Kidney (tissue), 14 donors: ENCODE measurements around the gene NUDT5. TPM values are rescaled to one million over a fixed set of nuclear protein-coding genes. Genes with fewer than 3 reads are reported as not detected.

Experiments
- DNase-seq, 5 donors: peaks; one replicate each; pipeline ENCODE4 v3.0.0-alpha.2; 2013 to 2020
- FAIRE-seq: peaks from 2 replicates; lab custom pipeline; 2012; peaks lifted over from hg19 to GRCh38; lab: Jason Lieb, UNC
- H3K27ac ChIP-seq, 2 donors: one replicate each; pipeline ENCODE4 v1.7.0; 2013; ENCODE audit warnings: low read depth in 2 of 2, low read length in 2 of 2, inconsistent platforms in 1 of 2
- H3K27me3 ChIP-seq: one replicate; pipeline ENCODE4 v1.7.1; 2013; ENCODE audit warnings: low read length, inconsistent platforms; ENCODE audit not compliant: control insufficient read depth, insufficient read depth
- H3K36me3 ChIP-seq, 3 donors: one replicate each; pipeline versions ENCODE4 v1.7.0 to v1.7.1; 2013; ENCODE audit warnings: low read length in 3 of 3, control low read depth in 1 of 3, inconsistent platforms in 1 of 3; ENCODE audit not compliant: insufficient read depth in 3 of 3, control insufficient read depth in 2 of 3
- H3K4me1 ChIP-seq, 3 donors: one replicate each; pipeline versions ENCODE4 v1.7.0 to v1.7.1; 2013; ENCODE audit warnings: low read length in 3 of 3, inconsistent platforms in 1 of 3, low read depth in 1 of 3; ENCODE audit not compliant: control insufficient read depth in 2 of 3, insufficient read depth in 2 of 3
- H3K4me3 ChIP-seq, 3 donors: one replicate each; pipeline versions ENCODE4 v1.7.0 to v1.8.1; 2013; ENCODE audit warnings: low read length in 3 of 3, control low read depth in 1 of 3, inconsistent platforms in 1 of 3
- H3K9ac ChIP-seq, 3 donors: one replicate each; pipeline versions ENCODE4 v1.7.0 to v1.7.1; 2013; ENCODE audit warnings: low read length in 3 of 3, control low read depth in 1 of 3, inconsistent platforms in 1 of 3
- H3K9me3 ChIP-seq, 3 donors: one replicate each; pipeline versions ENCODE4 v1.7.0 to v1.7.1; 2013; ENCODE audit warnings: low read length in 3 of 3, control low read depth in 1 of 3, inconsistent platforms in 1 of 3; ENCODE audit not compliant: control insufficient read depth in 2 of 3, insufficient read depth in 1 of 3
- intact Hi-C: fragments of 100-400 bp; cut with DNase I; formaldehyde crosslinking; loops from one replicate; pipeline ENCODE4 v1.11.1; 2022
- polyA plus RNA-seq: library from polyadenylated mRNA; stranded (reverse); fragments of 350-450 nt; fragmentation: Illumina TruSeq; extraction: RNeasy Lipid Tissue Mini Kit (QIAGEN cat#74804); gene quantifications from one replicate; pipeline ENCODE4 v1.2.3, GENCODE V29; 2014; ENCODE audit warnings: low read depth, low replicate concordance; ENCODE audit not compliant: insufficient read depth
- total RNA-seq: library from RNA; stranded (reverse); fragmentation: NEBNext Ultra II Directional; extraction: Animal tissue kit (Norgen Biotek cat#: 25700); gene quantifications from one replicate; pipeline ENCODE4 v1.2.1, GENCODE V29; 2021
- TF ChIP-seq, protein P1 (sequence below): IDR thresholded peaks from 3 replicates; pipeline ENCODE4 v1.5.1; 2012; ENCODE audit warnings: mild to moderate bottlenecking, moderate library complexity, borderline replicate concordance; ENCODE audit not compliant: insufficient read depth; ENCODE audit errors: extremely low read depth
- donor health status: control.
- donor health status: control.
- donor health status: control.
- donor health status: control.
- donor health status: control.
- donor health status: DM: yes; HTN: yes; CAD: no.
- donor health status: Normal renal cell carcinoma (clear cell type).

Gene NUDT5
- total and polyA plus RNA-seq, 2 donors from 2014 or later, result 48.3 to 78.2 TPM

DNA sequence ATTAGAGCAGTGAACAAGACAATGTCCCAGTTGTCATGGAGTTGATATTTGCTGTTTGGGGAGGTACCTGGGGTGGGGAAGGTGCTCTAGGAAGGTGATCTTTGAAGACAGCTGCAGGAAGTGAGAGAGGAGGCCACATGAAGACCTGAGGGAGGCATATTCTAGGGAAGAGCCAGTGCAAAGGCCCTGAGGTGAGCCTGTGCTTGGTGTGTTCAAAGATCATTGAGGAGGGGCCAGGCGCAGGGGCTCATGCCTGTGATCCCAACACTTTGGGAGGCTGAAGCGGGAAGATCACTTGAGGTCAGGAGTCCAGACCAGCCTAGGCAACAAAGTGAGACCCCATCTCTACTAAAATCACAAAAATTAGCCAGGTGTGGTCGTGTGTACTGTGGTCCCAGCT is 51.2 kb downstream of the NUDT5 start:
- H3K27me3 ChIP-seq, result no peaks in the 10 kb centered on the region
- no peak overlapping the region for H3K4me3 ChIP-seq
- no peak overlapping the region for H3K9ac ChIP-seq
- H3K4me1 ChIP-seq, result no peaks in the 10 kb centered on the region
- intact Hi-C loops, result no loop called here
- peaks cover 0 to 17% (median 5%) of the 10 kb centered on the region in 3 donors for H3K36me3 ChIP-seq
- FAIRE-seq (no peak), DNase-seq (no peak)
- no peak overlapping the region for H3K27ac ChIP-seq
- H3K9me3 ChIP-seq, result no peaks in the 10 kb centered on the region
- TF ChIP-seq, protein P1, sequence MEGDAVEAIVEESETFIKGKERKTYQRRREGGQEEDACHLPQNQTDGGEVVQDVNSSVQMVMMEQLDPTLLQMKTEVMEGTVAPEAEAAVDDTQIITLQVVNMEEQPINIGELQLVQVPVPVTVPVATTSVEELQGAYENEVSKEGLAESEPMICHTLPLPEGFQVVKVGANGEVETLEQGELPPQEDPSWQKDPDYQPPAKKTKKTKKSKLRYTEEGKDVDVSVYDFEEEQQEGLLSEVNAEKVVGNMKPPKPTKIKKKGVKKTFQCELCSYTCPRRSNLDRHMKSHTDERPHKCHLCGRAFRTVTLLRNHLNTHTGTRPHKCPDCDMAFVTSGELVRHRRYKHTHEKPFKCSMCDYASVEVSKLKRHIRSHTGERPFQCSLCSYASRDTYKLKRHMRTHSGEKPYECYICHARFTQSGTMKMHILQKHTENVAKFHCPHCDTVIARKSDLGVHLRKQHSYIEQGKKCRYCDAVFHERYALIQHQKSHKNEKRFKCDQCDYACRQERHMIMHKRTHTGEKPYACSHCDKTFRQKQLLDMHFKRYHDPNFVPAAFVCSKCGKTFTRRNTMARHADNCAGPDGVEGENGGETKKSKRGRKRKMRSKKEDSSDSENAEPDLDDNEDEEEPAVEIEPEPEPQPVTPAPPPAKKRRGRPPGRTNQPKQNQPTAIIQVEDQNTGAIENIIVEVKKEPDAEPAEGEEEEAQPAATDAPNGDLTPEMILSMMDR, result no peak

DNA sequence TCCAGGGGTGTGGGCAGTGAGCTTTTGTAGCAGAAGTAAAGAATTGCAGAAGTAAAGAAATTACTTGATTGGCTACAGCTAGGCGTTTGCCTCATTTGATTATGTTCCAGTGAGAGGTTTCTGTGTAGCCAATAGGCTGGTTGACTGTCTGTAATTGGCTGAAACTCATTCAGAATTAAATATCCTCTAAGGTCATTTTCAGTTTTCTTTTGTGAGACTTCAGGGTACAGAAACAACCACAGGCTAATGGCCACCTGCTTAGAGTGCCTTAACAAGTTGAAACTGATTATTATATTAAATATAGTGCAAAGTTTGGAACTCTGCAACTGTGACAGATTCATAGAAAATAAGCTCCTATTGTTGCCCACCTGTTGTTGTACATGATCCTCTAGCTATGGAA is 55.7 kb downstream of the NUDT5 start:
- H3K9ac ChIP-seq, result no peak overlapping the region
- intact Hi-C loops, result no loop called here
- no peaks in the 10 kb centered on the region for H3K4me1 ChIP-seq
- no peak overlapping the region for H3K4me3 ChIP-seq
- no peaks in the 10 kb centered on the region for H3K9me3 ChIP-seq
- TF ChIP-seq, protein P1, result no peak
- FAIRE-seq, result no peak
- no peaks in the 10 kb centered on the region for H3K27me3 ChIP-seq
- peaks cover 0 to 20% (median 9%) of the 10 kb centered on the region in 3 donors for H3K36me3 ChIP-seq
- no peak for DNase-seq
- no peak overlapping the region for H3K27ac ChIP-seq

DNA sequence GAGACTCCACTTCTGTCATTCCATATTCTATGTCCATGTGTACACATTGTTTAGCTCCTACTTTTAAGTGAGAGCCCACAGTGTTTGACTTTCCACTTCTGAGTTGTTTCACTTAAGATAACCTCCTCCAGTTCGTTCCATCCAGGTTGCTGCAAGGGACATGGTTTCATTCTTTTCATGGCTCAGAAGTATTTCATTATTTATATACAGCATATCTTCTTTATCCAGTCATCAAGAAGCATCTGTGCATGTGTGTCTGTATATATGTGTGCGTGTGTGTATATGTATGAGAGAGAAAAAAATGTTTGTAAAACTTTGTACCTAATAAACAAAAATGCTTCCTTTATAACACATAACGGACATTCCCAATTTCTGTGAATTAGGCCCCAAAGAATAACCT is 60.1 kb downstream of the NUDT5 start:
- Histone ChIP-seq H3K9me3 (no peaks in the 10 kb centered on the region), H3K36me3 (peaks cover 0 to 7% (median 7%) of the 10 kb centered on the region in 3 donors), H3K9ac (no peak overlapping the region), H3K27ac (no peak overlapping the region), H3K4me1 (no peaks in the 10 kb centered on the region), H3K4me3 (no peak overlapping the region), H3K27me3 (no peaks in the 10 kb centered on the region)
- DNase-seq (no peak), FAIRE-seq (no peak)
- intact Hi-C loops, result no loop called here
- TF ChIP-seq, protein P1, result no peak
